GM18867 (cell line): Measurements from ENCODE around the gene SOCS7.
A peak's percentile ranks its signal among the peaks of the same experiment; 100 is the strongest.
"Not testable (repeated sequence)": the region's sequence is repeated elsewhere in the genome, so short reads cannot be mapped to it uniquely, and the experiment has no call there.

Source experiments
- ATAC-seq: cut with Tn5 transposase; IDR thresholded peaks from one replicate; pipeline ENCODE4 v1.9.1; 2021; ENCODE audit warnings: mild to moderate bottlenecking, moderate library complexity; ENCODE audit not compliant: unreplicated experiment

SOCS7 gene

DNA sequence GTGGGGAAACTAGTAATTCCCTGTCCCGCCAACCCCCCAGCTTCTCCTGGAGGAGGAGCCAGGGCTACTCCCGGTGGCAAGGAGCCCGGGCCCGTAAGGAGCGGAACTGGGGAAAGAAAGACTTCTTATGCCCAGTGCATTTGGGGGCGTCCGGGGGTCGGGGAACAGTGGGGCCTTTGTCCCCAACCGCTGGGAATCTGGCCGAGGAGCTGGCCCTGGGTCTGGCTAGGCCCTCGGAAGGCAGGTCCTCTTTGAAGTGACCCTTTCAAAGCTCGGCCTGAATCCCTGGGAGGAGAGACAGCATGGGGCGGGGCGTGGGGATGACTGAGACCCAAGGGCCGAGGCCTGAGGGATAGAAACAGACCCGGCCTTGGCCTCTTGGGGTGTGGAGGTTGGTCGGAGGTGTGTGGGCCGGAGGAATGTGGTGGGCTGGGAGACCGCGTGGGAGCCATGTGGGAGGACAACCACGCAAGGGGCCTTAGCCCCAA is 82.6 kb downstream of the SOCS7 start:
- no peak for ATAC-seq

DNA sequence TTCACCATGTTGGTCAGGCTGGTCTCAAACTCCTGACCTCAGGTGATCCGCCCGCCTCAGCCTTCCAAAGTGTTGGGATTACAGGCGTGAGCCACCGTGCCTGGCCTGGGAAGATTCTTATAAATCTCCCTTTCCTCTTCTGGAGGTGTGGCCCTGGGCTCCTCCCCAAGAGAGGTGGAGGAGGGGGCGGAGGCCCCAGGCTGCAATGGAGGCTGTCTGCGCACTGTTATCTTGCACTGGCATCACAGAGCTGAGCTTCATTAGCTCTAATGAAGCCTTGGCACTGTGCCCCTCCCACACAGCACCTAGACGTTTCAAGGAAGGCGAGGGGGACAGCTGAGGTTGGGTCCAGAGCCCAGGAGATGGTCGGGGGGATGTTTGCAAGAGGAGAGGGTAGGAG is 84.2 kb downstream of the SOCS7 start:
- no peak for ATAC-seq

DNA sequence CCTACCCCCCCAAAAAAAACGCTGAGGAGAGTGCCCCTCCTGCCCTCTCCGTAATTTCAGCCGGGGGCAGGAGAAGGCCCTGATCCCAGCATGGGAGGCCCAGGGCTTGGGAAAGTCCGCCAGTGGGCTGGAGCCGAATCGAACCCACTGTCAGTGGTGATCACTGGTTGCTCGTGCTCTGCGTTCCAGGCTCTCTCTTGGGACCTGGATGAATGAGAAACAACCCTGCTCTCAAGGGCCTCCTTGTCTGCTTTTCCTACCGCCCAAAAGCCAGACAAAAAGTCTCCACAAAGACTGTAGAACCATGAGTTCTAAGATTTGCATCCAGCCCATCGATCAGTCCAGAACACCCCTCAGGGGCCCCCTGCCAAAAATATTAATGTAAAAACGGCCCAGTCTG is 84.7 kb downstream of the SOCS7 start:
- ATAC-seq = no peak

DNA sequence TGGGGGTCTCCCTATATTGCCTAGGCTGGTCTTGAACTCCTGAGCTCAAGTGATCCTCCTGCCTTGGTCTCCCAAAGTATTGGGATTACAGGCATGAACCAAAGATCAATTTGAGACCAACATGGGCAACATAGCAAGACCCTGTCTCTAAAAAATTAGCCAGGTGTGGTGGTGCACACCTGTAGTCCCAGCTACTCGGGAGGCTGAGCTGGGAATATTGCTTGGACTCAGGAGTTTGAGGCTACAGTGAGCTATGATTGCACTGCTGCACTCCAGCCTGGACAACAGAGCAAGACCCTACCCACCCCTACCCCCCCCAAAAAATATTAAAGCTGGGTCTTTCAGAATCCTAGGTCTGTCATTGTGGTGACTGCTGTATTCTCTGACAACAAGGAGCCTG is 85.7 kb downstream of the SOCS7 start:
- not testable (repeated sequence) for ATAC-seq

DNA sequence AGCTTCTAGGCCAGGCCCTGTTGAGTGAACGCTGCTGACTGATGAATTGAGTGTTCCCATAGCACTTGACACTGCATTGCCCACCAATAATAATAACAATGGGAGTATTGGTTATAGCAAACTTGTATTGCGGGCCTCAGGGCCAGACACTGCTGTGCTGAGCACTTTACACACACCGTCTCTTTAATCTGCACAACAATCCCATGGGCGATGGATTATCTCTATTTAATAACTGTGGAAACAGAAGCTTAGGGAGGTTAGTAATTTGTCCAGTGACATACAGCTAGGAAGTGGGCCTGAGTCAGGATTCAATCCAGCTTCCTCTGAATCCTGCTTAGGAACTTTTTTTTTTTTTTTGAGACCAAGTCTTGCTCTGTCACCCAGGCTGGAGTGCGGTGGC is 87.8 kb downstream of the SOCS7 start:
- ATAC-seq = no peak

DNA sequence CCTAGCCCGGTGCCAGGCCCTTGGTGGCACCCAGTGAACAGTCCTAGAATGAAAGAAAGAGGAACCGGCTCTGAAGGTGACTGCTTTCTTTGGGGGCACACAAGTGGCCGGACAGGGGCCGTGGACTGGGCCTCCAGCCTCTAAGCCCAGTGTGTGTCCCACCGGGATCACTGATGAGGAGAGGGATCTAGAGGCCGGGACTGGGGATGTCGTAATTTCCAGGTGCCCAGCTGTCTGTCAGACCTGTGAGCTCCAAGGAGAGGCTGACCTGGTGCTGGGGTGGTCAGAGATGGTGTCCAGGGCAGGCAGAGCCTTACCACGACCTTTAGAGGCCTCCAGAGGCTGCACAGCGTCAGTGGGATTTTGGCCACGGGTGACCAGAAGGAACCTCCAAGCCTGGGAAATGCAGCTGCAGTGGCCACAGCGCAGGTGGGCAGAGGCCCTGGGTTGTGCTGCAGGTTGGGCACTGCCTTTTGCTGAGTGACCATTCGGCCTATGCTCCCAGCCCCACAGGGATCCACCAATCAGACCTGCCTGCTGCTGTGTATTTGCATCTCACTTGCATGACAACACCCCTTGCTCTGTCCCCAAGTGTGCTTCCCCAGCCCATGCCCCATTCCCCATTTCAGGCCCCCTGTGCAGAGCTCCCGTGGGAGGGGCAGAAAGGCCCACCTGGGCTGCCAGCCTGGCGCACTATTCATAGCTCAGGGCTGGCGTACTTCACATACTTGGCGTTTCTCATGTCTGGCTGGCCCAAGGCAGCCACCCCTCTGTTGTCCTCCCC is 89.2 kb downstream of the SOCS7 start:
- ATAC-seq = no peak

DNA sequence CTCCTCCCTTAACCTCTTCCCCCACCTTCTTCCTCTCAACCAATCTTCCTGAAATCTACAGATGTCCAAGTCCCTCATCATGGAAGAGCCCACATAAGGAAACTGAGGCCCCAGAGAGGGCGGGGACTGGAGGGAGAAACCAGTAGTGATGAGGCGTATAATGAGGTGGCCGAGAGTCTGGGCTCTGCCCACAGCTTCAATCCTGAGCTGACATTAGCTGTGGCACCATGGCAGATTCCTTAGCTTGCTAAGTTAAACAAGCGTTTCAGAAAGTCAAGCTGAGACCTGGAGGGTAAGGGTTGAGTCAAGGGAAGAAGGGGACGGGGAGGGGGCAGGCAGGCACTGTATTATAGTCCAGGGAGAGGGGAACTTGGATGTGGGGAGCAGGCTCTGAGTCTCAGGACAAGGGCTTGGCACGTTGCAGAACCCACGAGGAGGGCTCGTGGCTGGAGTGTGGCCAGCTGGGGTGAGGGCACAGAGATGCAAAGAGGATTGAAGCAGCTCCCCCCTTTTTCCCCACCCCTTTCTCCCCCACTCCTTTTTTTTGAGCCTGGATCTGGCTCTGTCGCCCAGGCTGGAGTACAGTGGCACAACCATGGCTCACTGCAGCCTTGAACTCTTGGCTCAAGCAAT is 89.9 kb downstream of the SOCS7 start:
- no peak for ATAC-seq

DNA sequence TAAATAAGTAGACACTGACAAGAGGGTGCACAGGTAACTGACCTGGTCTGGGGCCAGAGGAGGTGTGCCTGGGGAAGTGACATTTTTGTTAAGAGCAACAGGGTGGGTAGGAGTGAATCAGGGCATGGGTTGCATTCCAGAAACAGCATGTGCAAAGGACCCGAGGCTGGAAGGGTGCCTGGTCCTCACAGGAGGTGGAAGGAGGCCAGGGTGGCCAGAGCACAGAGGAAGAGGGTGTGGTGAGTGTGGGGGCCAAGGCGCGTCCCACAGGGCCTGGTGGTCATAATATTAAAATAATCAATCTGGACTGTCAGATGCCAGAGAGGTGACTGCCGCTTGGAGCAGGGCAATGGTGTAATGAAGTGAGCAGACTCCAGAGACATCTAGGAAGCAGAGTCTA is 90.9 kb downstream of the SOCS7 start:
- ATAC-seq = no peak

DNA sequence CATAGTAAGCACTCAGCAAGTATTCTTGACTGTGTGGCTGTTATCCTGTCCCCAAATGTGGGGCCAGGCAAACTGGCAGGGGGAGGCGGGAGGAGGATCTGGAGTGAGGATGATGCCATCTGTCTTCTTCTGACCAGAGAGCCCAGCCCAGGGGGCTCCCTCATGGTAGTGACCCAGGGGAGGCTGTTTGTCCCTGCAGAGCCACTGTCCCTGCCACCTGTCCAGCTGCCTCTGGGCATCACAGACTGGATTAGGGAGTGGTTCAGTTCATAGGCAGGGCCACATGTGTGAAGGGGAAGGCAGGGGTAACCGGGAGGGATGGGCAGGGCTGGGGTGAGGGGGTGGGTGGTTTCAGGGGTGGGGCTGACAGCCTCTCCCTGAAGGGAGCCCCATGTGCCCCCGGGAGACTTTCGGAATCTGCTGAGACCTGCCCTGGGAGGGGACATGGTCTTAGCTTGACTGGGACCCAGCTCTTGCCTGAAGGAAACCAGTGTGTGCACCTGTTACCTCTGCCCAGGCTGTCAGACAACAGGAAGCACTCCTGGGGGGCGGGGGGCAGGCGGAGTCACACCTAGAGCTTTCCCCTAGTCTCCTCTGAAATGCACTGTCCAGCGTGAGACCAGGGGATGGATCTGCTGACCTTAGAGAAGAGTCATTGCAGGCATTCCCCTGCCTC is 91.8 kb downstream of the SOCS7 start:
- no peak for ATAC-seq

DNA sequence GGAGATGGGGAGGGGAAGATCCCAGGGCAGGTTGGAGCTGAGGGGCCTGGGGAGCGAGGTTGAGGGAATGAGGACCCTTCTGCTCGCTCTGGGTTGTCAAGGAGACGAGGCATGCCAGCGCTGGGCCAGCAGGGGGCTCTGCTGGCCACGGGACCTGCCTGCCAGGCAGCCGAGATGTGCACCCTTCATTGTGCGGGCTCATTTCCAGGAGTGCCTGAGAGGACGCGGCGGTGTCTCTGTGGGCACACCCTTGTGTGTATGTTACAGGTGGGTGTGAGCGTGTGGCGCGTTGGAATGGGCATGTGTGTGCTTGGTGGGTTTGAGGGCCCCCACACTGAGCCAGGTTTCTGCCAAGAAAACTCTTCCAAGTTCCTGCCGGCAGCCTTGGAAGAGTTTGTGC is 92.5 kb downstream of the SOCS7 start:
- ATAC-seq = peak; percentile 53

DNA sequence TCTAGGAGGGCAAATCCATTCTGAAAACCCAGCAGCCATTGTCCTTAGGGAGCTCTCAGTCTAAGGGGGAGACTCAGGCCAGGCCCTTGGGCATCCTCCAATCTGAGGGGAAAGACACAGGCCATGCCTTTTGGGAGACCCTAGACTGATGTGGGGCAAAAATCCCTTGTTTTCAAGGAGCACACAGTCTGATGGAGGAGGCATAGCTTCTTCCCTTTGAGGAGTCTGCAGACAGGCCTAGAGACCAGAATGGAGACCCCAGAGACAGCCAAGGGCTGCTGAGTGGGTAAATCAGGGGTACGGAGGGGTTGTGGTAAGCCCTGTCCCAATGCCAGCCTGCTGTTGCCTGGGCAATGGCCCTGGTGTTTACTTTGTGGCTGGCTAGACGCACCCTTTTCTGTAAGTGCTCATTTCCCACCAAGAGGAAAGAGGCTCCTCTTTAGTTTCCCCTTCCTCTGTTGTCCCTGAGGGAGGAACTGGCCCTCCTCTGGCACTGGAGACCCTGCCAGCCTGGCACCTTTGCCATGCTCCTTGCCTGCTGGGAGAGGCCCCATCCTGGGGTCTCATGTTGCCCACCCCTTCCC is 96.0 kb downstream of the SOCS7 start:
- no peak for ATAC-seq

DNA sequence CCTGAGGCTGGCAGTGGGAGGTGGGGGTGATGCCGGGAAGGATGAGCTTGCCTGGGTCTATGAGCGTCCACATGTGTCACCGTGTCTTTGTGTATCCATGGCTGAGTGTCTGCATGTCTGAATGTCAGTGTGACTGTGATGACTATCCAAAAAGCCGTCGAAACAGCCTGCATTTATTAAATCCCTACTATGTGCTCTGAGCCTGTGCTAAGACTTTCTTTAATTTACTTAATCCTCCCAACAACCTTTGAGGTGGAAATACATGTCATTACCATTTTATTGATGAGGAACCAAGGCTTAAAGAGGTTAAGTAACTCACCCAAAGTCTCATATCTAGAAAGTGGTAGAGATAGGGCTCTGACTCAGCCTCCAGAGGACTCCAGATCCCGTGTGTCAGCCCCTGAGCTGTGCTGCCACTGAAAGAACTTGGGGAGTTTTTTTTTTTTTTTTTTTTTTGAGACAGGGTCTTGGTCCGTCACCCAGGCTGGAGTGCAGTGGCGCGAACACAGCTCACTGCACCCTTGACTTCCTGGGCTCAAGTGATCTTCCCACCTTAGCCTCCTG is 96.6 kb downstream of the SOCS7 start:
- ATAC-seq = no peak

DNA sequence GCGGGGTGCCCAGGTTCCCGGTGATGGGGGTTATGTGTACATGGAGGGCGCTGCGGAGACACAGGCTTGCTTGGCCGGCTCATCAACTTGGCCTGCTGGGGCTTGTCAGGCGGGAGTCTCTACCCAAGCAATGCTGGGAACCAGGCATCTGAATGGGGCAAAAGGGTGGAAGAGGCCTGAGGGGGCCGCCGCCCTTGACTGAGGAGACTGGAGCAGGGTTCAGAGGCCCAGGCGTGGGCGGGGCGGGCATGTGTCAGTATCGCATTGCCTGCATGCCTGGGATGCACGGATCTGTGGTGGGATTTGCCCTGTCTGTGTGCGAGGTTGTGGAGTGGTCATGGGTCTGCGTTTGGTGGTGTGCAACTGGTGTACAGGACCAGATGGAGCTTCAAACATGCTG is 97.7 kb downstream of the SOCS7 start:
- no peak for ATAC-seq

DNA sequence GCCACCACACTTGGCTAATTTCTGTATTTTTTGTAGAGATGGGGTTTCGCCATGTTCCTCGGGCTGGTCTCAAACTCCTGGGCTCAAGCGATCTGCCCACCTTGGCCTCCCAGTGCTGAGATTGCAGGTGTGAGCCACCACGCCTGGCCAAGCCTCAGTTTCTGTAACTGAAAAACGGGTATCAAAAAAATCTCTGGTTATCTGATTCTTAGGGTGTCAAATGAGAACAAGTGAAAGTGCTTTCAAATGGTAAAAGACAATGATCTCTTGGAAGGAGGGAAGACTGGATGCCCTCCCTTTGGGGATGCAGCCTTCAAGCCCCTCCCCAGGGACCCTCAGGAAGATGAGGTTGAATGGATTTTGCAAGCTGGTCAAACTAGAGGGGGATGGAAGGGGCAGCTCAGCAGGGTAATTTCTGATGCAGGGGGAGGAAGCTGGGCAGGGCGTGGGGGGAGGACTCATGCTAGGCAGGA is 98.9 kb downstream of the SOCS7 start:
- no peak for ATAC-seq

DNA sequence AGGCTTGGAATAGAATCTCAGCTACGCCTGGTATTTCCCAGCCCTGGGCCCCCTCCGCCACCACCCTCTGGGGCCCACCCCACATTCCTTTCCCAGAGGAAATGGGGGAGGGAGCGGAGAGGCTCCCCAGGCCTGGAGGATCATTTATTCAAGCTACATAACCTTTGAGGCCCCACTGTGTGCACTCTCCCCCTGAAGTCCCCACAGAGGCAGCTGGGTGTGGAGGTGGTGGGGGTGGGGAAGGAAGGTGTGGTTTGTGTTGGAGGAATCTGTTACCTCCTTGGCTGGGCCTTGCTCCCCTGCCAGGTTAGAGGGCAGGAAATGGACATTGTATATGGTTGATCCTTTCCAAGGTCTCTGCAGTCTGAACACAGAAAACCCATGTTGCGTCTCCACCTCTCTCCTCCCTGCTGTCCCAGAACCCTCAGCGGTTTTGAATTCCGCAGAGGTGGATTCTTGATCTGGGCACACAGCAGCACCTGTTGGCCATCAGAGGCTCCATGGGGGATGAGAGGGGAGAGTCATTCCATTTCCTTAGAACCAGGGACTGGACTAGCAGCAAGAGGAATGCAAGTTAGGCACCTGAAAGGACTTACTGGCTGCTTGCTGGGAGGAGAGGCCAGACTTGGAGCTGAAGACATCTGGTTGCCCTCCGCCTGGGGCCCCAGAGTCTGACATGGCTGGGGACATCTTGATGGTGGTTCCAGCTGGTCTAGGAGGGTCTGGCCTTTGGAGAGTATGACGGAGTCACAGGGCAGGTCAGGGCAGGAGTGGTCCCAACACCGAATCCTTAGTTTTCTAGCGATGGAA is 99.6 kb downstream of the SOCS7 start:
- no peak for ATAC-seq

DNA sequence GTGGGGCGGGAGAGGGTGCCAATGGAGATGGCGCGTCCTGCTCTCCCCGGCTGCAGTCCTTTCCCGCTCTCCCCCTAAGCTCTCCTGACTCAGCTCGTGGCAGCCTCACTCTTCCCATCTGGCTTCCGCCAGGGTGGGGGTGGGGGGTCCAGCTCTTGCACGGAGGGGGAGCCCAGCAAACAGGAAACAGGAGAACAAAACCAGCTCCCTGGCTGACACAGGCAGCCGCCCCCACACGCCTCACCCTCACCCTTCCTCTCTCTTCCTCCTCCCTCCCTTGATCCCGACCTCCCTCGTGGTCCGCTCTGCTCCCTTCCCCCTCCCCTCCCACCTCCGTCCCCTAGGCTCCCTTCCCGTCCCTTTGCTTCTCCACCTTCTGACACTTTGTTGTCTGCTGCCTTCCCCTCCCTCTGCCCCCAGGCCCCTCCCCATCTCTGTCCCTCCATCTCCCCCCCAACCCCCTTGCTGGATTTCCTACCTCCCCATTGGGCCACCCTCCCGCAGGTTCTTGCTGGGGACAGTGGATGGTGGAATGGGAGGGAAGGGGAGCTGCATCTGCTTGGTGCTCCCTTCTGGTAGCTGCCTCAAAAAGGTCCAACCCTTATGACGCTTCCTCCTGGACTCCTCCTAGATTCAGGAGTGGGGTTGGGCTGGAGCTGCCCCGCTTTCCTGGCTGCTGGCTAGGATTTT is 100.3 kb downstream of the SOCS7 start:
- ATAC-seq = no peak

DNA sequence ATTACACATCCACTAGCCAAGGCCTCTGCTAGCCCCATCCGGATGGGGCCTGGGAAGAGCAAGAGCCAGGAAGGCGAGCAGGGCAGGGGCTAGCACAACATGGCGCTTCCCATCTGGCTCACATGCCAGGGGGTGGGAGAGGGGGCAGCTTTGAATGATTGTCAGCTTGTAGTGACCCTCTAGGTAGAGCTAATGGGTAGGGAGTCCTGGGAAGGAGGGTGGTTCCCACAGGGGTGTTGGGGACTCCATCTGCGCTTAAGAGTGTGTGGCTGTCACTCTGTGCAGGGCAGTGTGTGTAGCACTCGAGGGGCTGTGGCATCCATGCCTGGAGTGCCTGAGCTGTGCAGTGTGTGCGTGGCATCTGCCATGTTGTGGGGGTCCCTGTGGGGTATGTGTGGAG is 101.1 kb downstream of the SOCS7 start:
- no peak for ATAC-seq

DNA sequence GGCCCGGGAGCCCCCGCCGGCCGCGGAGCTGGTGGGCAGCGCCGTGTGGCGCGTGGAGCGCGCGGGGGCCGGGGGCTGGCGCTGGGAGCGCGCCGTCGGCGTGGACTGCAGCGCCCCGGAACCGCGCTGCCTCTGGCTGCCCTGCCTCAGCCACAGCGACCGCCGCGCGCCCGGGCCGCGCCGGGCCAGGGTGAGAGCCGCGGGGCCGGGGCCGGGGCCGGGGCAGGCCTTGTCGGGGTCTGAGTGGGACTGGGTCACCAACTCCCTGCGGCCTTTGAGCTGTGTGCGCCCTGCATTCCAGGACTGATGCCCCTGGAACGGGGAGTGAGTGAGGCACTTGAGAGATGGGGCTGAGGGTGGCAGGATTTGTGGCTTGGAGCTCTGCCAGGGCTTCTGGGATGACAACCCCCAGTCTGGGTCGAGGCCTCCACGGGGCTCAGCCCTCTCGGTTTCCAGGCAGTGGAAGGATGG is 102.3 kb downstream of the SOCS7 start:
- ATAC-seq = no peak

DNA sequence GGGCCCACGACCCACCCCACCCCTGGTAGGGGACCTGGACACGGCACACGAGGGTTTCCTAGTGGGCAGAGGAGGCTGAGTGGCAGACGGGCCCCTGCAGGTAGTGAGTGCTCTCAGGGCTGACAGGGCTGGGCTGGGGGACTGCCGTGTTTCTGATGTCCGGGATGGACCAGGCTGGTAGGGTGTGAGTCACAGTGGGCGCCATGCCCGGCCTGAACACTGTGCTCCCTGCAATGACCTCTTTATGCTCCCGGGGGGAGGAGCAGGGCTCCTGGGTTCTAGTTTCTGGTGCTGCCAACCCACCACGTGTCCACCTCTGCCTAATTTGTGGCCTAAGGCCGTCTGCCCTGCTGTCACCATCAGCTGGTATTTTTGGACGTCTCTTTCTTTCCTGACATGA is 102.9 kb downstream of the SOCS7 start:
- no peak for ATAC-seq
